Peyer's patch (tissue), 4 donors: ENCODE results near the gene SIPA1L3.

Experiments
- POLR2A ChIP-seq, 2 donors: fragments of 450-650 bp; IDR thresholded peaks; one replicate each; pipeline ENCODE4 v1.5.1; 2017; ENCODE audit warnings: antibody characterized with exemption in 2 of 2, mild to moderate bottlenecking in 2 of 2, moderate library complexity in 2 of 2
- TF ChIP-seq, protein P1 (sequence below), 6 experiments: fragments of 450-650 bp in 4 of 6; fragments of 200-600 bp in 2 of 6; sonication (generic) in 1 of 6; IDR thresholded peaks; one replicate each; pipeline ENCODE4 v1.5.1; 2017 to 2019; ENCODE audit warnings: antibody characterized with exemption in 6 of 6, mild to moderate bottlenecking in 3 of 6, moderate library complexity in 1 of 6

DNA sequence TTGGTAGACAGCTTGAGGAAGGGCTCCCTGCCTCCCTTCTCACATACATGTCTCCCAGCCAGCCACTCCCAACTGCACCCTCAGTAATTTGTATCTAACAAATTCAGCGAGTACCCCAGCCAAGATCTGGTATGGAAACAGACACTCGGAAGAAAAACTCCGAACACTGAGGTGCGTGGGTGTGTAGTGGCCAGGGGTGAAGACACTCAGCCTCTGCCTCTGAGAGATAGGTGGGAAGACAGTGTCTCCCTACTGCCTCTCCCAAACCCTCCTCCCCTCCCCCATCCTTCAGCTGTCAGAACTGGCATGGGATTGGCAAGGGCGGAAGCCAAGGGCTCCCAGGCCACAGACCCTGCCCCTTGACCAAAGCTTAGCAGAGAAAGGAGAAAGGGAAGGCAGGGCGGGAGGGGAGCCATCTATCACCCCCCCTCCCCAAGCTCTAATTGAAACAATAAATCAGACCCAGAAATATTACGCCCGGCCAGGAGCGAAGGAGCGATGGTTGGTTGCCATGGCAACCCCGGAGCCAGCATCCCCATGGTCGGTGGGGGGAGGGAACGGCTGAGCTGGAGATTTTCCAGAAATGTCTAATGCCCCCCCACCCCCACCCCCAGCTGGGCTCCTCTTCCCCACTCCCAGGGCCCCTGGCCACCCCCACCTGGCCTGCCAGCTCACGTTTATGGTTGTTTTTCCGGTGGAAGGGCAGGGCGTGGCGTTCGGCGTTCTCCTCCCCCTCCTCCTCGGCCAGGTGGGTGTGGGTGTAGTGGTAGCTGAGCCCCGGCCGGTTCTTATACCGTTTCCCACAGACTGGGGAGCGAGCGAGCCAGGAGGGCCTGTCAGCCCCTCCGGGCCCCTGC is 310.0 kb downstream of the SIPA1L3 start:
- no peak for TF ChIP-seq POLR2A (IDR thresholded peaks at IDR 0.05)
- TF ChIP-seq, protein P1, sequence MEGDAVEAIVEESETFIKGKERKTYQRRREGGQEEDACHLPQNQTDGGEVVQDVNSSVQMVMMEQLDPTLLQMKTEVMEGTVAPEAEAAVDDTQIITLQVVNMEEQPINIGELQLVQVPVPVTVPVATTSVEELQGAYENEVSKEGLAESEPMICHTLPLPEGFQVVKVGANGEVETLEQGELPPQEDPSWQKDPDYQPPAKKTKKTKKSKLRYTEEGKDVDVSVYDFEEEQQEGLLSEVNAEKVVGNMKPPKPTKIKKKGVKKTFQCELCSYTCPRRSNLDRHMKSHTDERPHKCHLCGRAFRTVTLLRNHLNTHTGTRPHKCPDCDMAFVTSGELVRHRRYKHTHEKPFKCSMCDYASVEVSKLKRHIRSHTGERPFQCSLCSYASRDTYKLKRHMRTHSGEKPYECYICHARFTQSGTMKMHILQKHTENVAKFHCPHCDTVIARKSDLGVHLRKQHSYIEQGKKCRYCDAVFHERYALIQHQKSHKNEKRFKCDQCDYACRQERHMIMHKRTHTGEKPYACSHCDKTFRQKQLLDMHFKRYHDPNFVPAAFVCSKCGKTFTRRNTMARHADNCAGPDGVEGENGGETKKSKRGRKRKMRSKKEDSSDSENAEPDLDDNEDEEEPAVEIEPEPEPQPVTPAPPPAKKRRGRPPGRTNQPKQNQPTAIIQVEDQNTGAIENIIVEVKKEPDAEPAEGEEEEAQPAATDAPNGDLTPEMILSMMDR (IDR thresholded peaks at IDR 0.05), result no peak
